Ishikawa (cell line): ENCODE data around the gene CAMTA1.

Experiments
- CREB1 ChIP-seq: IDR thresholded peaks from 2 replicates; pipeline ENCODE4 v1.6.1; 2012; ENCODE audit warnings: low read depth
- EP300 ChIP-seq: IDR thresholded peaks from 2 replicates; pipeline ENCODE4 v1.6.1; 2012; ENCODE audit warnings: borderline replicate concordance
- MAX ChIP-seq: IDR thresholded peaks from 2 replicates; pipeline ENCODE4 v1.6.1; 2012
- REST ChIP-seq: IDR thresholded peaks from 2 replicates; pipeline ENCODE4 v1.6.1; 2012; ENCODE audit warnings: low read depth, mild to moderate bottlenecking
- TEAD4 ChIP-seq: IDR thresholded peaks from 2 replicates; pipeline ENCODE4 v1.6.1; 2012

- TF ChIP-seq REST (no peak), TEAD4 (no peak), EP300 (no peak), CREB1 (no peak), MAX (no peak)
These were observed 133.8 kb downstream of the CAMTA1 start for GRCh38 chr1:6918925-6919511.
